Fibroblast of the aortic adventitia (primary cell): ENCODE results near the gene TEX26. TPM values are rescaled to one million over a fixed set of nuclear protein-coding genes. Genes with fewer than 3 reads are reported as not detected.

Source experiments
- DNase-seq: peaks from one replicate; pipeline ENCODE4 v3.0.0-alpha.2; 2010; ENCODE audit warnings: low read depth
- H3K4me3 ChIP-seq: 2 replicates; pipeline ENCODE4 v1.5.1; 2011; ENCODE audit warnings: low read depth, mild to moderate bottlenecking, control low read depth, low read length, moderate library complexity
- total RNA-seq: library from RNA; depleted of rRNA; stranded (reverse); fragments of >200 nt; gene quantifications from 2 replicates; pipeline ENCODE4 v1.2.3, GENCODE V29; 2012; ENCODE audit warnings: low replicate concordance
- TF ChIP-seq, protein P1 (sequence below): IDR thresholded peaks from 2 replicates; pipeline ENCODE4 v1.5.1; 2011; ENCODE audit warnings: mild to moderate bottlenecking, low read length, control low read depth, inconsistent platforms; ENCODE audit not compliant: insufficient read depth

TEX26 gene
- total RNA-seq, 1 donor: not detected

GRCh38 chr13:30927595-30927994, 4.9 kb upstream of the TEX26 start:
- no peak overlapping the region for H3K4me3 ChIP-seq
- TF ChIP-seq, protein P1, sequence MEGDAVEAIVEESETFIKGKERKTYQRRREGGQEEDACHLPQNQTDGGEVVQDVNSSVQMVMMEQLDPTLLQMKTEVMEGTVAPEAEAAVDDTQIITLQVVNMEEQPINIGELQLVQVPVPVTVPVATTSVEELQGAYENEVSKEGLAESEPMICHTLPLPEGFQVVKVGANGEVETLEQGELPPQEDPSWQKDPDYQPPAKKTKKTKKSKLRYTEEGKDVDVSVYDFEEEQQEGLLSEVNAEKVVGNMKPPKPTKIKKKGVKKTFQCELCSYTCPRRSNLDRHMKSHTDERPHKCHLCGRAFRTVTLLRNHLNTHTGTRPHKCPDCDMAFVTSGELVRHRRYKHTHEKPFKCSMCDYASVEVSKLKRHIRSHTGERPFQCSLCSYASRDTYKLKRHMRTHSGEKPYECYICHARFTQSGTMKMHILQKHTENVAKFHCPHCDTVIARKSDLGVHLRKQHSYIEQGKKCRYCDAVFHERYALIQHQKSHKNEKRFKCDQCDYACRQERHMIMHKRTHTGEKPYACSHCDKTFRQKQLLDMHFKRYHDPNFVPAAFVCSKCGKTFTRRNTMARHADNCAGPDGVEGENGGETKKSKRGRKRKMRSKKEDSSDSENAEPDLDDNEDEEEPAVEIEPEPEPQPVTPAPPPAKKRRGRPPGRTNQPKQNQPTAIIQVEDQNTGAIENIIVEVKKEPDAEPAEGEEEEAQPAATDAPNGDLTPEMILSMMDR: no peak
- DNase-seq: no peak

DNA sequence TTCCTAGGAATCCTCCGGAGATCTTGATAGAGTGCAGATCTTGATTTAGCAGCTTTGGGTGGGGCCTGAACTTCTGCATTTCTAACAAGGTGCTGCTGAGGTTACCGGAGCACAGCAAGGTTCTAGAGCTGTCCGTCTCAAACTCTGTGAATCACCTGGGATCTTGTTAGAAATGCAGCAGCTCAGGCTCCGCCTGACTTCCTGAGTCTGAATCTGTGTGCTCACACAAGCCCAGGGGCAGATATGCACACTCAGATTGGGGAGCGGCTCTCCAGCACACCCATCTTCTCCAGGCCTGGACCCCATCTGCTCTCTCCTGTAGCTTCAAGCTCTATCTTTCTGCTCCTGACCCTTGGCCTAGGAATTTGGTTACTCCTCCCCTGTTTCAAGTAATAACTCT, 3.5 kb upstream of the TEX26 start:
- TF ChIP-seq, protein P1: no peak
- no peak for DNase-seq
- no peak overlapping the region for H3K4me3 ChIP-seq

DNA sequence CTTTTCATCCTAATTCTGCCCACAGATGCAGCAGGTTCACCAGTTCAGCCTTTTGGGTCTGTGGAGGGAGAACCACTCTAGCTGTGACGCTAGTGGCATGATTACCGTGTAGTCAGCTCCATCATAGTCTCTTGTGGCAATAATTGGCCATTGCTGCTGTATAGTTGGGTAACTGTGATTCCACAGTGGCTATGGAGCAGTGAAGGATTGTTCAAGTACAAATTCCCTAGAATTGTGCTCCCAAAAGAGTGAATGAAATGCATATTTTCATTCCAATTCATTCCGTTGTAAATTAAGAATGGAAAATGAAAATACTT, 856 bp downstream of the TEX26 start:
- no peak for DNase-seq
- H3K4me3 ChIP-seq: no peak overlapping the region
- TF ChIP-seq, protein P1: no peak

- TF ChIP-seq, protein P1: no peak
- H3K4me3 ChIP-seq: no peak overlapping the region
- no peak for DNase-seq
Measured at GRCh38 chr13:30934381-30934780, 1.9 kb downstream of the TEX26 start.

- DNase-seq: no peak
- no peak overlapping the region for H3K4me3 ChIP-seq
- TF ChIP-seq, protein P1: no peak
Measured at GRCh38 chr13:30934803-30935202, 2.3 kb downstream of the TEX26 start.

DNA sequence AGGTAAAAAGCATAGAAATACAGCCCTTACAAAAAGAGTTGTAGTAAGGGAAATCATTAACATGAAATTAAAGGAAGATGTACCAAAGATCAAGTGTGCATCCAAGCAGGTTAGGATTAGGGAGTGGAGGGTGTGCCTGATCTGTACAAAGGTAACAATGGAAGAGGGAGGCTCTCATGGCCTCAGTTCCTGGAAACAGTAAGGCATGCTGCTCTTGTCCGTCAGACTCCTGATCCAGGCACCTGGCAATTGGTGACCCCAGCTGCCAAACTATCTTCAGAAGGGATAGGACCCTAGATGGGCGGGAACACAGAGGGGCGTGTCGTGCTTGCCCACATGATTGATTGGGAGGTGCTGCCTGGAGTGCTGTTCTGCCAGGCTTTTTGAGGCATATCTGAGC, 4.5 kb downstream of the TEX26 start:
- H3K4me3 ChIP-seq: no peak overlapping the region
- TF ChIP-seq, protein P1: no peak
- DNase-seq: no peak

- DNase-seq: no peak
- TF ChIP-seq, protein P1: no peak
- H3K4me3 ChIP-seq: no peak overlapping the region
Measured at GRCh38 chr13:30943881-30944280, 11.4 kb downstream of the TEX26 start.
